Measurements from ENCODE around the gene ZNF823. TPM values are rescaled to one million over a fixed set of nuclear protein-coding genes. Genes with fewer than 3 reads are reported as not detected.
"Not testable (repeated sequence)": the region's sequence is repeated elsewhere in the genome, so short reads cannot be mapped to it uniquely, and the experiment has no call there.

Gene ZNF823
- total RNA-seq, 1 donor from 2014 or later = 2.3 TPM

- no peak for DNase-seq (ENCODE audit: low spot score)
- intact Hi-C loops (cut with DNase I) = no loop called here
Observed at GRCh38 chr19:11685676-11686650, 52.8 kb downstream of the ZNF823 start.

- intact Hi-C loops (cut with DNase I) = no loop called here
- no peak for DNase-seq (ENCODE audit: low spot score)
Observed at GRCh38 chr19:11684987-11685675, 53.6 kb downstream of the ZNF823 start.

- DNase-seq (ENCODE audit: low spot score) = no peak
- intact Hi-C loops (cut with DNase I) = no loop called here
Observed at GRCh38 chr19:11680689-11681302, 58.0 kb downstream of the ZNF823 start.

GRCh38 chr19:11678504-11678903 is 60.2 kb downstream of the ZNF823 start:
- intact Hi-C loops (cut with DNase I) = no loop called here

DNA sequence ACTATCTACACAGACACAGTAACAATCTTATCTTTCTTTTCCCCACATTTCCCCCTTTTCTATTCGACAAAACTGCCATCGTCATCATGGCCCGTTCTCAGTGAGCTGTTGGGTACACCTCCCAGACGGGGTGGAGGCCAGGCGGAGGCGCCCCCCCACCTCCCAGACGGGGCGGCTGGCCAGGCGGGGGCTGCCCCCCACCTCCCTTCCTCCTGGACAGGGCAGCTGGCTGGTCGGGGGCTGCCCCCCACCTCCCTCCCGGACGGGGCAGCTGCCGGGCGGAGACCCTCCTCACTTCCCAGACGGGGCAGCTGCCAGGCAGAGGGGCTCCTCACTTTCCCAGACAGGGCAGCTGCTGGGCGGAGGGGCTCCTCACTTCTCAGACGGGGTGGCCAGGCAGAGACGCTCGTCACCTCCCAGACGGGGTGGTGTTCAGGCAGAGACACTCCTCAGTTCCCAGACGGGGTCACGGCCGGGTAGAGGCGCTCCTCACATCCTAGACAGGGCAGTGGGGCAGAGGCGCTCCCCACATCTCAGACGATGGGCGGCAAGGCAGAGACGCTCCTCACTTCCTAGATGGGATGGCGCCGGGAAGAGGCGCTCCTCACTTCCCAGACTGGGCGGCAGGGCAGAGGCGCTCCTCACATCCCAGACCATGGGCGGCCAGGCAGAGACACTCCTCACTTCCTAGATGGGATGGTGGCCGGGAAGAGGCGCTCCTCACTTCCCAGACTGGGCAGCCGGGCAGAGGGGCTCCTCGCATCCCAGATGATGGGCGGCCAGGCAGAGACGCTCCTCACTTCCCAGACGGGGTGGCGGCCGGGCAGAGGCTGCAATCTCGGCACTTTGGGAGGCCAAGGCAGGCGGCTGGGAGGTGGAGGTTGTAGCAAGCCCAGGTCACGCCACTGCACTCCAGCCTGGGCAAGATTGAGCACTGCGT is 61.8 kb downstream of the ZNF823 start:
- intact Hi-C loops (cut with DNase I); DNase-seq (ENCODE audit: low spot score): not testable (repeated sequence)

More at GRCh38 chr19:11678504-11678903, 60.2 kb downstream of the ZNF823 start:
- DNase-seq (ENCODE audit: low spot score) = no peak

- intact Hi-C loops (cut with DNase I) = no loop called here
- no peak for DNase-seq (ENCODE audit: low spot score)
Observed at GRCh38 chr19:11675569-11675968, 63.2 kb downstream of the ZNF823 start.

DNA sequence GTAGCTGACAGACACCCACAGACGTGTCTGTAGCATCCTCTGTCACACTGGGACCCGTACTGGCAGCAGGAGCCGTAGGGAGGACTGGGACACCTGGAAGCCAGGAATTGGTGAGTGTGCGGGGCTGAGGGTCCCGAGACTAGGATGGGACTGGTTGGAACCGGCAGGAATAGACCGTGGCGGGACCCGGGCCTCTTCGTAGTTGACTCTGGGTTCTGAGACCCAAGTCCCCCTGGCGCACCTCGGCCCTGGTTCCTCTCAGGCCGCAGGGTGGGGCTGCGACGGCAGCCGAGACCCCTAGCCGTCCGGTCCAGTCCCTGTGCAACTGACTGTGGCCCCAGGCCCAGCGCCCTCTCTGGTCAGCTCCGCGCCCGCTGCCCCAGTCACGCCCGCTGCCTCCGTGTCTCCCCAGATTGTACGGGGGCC is 64.7 kb downstream of the ZNF823 start:
- no peak for DNase-seq (ENCODE audit: low spot score)
- intact Hi-C loops (cut with DNase I) = no loop called here

DNA sequence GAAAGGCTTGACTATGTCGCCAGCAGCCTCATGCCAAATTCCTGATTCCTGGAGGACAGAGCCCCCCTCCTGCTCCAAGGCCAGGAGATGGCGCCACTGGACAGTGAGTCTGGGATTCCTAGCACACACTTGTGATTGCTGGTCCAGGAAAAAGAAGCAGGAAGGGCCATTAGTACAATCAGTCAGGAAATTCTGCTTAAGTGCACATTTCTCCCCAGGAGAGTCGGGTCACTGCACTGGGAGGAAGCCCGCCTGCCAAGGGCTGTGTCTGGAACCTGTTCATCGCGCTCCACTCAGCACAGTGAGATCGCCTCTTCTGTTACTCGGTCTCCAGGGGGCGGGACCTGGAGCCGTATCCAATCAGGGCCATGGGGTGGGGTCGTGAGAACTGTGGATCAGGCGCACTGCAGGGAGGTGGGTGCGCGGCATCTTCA is 65.1 kb downstream of the ZNF823 start:
- no peak for DNase-seq (ENCODE audit: low spot score)
- intact Hi-C loops (cut with DNase I) = no loop called here

Other genes with a start within 250 kb of the ZNF823 start
- 5.3 TPM for gene ZNF653, start 233.1 kb downstream of the ZNF823 start, total RNA-seq
- 92.9 TPM for gene ECSIT, start 209.8 kb downstream of the ZNF823 start, total RNA-seq
- gene CNN1, start 200.1 kb downstream of the ZNF823 start, total RNA-seq = 236 TPM
- gene ELOF1, start 179.7 kb downstream of the ZNF823 start, total RNA-seq = 32.1 TPM
- gene ACP5, start 161.3 kb downstream of the ZNF823 start, total RNA-seq = 1.5 TPM
- gene ZNF627, start 141.5 kb downstream of the ZNF823 start, total RNA-seq = 6.4 TPM
- 5.8 TPM for gene ZNF441, start 28.1 kb upstream of the ZNF823 start, total RNA-seq
- gene ZNF491, start 59.6 kb upstream of the ZNF823 start, total RNA-seq = 1.8 TPM
- gene ZNF440, start 75.3 kb upstream of the ZNF823 start, total RNA-seq = 5.4 TPM
- gene ZNF439, start 109.8 kb upstream of the ZNF823 start, total RNA-seq = 5.0 TPM
- gene ZNF69, start 148.8 kb upstream of the ZNF823 start, total RNA-seq = 2.7 TPM
- 5.1 TPM for gene ZNF700, start 186.2 kb upstream of the ZNF823 start, total RNA-seq
- gene ZNF763, start 226.1 kb upstream of the ZNF823 start, total RNA-seq = 3.1 TPM

Measured in cardiac septum (tissue), 1 donor.